Peyer's patch (tissue), 4 donors: ENCODE results near the gene PXMP2.

Experiments
- POLR2A ChIP-seq, 2 donors: fragments of 450-650 bp; IDR thresholded peaks; one replicate each; pipeline ENCODE4 v1.5.1; 2017; ENCODE audit warnings: antibody characterized with exemption in 2 of 2, mild to moderate bottlenecking in 2 of 2, moderate library complexity in 2 of 2
- TF ChIP-seq, protein P1 (sequence below), 6 experiments: fragments of 450-650 bp in 4 of 6; fragments of 200-600 bp in 2 of 6; sonication (generic) in 1 of 6; IDR thresholded peaks; one replicate each; pipeline ENCODE4 v1.5.1; 2017 to 2019; ENCODE audit warnings: antibody characterized with exemption in 6 of 6, mild to moderate bottlenecking in 3 of 6, moderate library complexity in 1 of 6

GRCh38 chr12:132707241-132707640, 19.9 kb downstream of the PXMP2 start:
- TF ChIP-seq, protein P1, sequence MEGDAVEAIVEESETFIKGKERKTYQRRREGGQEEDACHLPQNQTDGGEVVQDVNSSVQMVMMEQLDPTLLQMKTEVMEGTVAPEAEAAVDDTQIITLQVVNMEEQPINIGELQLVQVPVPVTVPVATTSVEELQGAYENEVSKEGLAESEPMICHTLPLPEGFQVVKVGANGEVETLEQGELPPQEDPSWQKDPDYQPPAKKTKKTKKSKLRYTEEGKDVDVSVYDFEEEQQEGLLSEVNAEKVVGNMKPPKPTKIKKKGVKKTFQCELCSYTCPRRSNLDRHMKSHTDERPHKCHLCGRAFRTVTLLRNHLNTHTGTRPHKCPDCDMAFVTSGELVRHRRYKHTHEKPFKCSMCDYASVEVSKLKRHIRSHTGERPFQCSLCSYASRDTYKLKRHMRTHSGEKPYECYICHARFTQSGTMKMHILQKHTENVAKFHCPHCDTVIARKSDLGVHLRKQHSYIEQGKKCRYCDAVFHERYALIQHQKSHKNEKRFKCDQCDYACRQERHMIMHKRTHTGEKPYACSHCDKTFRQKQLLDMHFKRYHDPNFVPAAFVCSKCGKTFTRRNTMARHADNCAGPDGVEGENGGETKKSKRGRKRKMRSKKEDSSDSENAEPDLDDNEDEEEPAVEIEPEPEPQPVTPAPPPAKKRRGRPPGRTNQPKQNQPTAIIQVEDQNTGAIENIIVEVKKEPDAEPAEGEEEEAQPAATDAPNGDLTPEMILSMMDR (IDR thresholded peaks at IDR 0.05) = no peak
- TF ChIP-seq POLR2A (IDR thresholded peaks at IDR 0.05) = no peak
